ENCODE data around the gene TM4SF4. TPM values are rescaled to one million over a fixed set of nuclear protein-coding genes. Genes with fewer than 3 reads are reported as not detected.

Gene TM4SF4
- total RNA-seq, 5 donors from 2014 or later (not counting 1 experiment from before 2014, with no cell fraction given) = 0.85 to 1.1 (median 0.86) TPM; not detected in 2

GRCh38 chr3:149465351-149465883, 9.1 kb upstream of the TM4SF4 start:
- H3K9me3 ChIP-seq = no peaks in the 10 kb centered on the region
- Mint-ChIP-seq H3K9me3 (no peaks in the 10 kb centered on the region), H3K36me3 (no peaks in the 10 kb centered on the region), H3K4me3 (no peak overlapping the region), H3K4me1 (no peaks in the 10 kb centered on the region), H3K27ac (no peak overlapping the region), H3K27me3 (peaks cover 10% of the 10 kb centered on the region in 2 donors)
- no peak overlapping the region for H3K27ac ChIP-seq (ENCODE audit: low read length)
- 84% methylated on average over 4 of the region's 10 CpGs for WGBS (ENCODE audit: insufficient coverage)
- DNase-seq (no peak), ATAC-seq (replicated peaks in 1 of 4) (no peak)
- no peak overlapping the region for H3K4me3 ChIP-seq (ENCODE audit: control insufficient read depth in 1 of 2, extremely low read depth in 1 of 2, low read length in 1 of 2)
- H3K27me3 ChIP-seq (replicated peaks in 1 of 2; ENCODE audit: control insufficient read depth in 2 of 2, extremely low read depth in 1 of 2, insufficient read depth in 2 of 2, low read length in 1 of 2) = no peaks in the 10 kb centered on the region
- H3K4me1 ChIP-seq (ENCODE audit: control insufficient read depth in 1 of 2, extremely low read depth in 1 of 2, insufficient read depth in 2 of 2, low read length in 2 of 2) = no peaks in the 10 kb centered on the region
- no peaks in the 10 kb centered on the region for H3K36me3 ChIP-seq (ENCODE audit: control insufficient read depth in 2 of 2, extremely low read depth in 1 of 2, insufficient read depth in 1 of 2, low read length in 1 of 2)
- CTCF ChIA-PET = no interaction called here
- POLR2A ChIA-PET = no interaction called here

- no peak overlapping the region for H3K4me3 Mint-ChIP-seq
- H3K9me3 Mint-ChIP-seq = no peaks in the 10 kb centered on the region
- no peaks in the 10 kb centered on the region for H3K36me3 Mint-ChIP-seq
- H3K36me3 ChIP-seq (ENCODE audit: control insufficient read depth in 2 of 2, extremely low read depth in 1 of 2, insufficient read depth in 1 of 2, low read length in 1 of 2) = no peaks in the 10 kb centered on the region
- H3K27me3 Mint-ChIP-seq = peaks cover 10% of the 10 kb centered on the region in 2 donors
- CTCF ChIA-PET = no interaction called here
- ATAC-seq (replicated peaks in 1 of 4) (no peak), DNase-seq (no peak)
- no peaks in the 10 kb centered on the region for H3K4me1 Mint-ChIP-seq
- no peaks in the 10 kb centered on the region for H3K9me3 ChIP-seq
- POLR2A ChIA-PET = no interaction called here
- H3K27ac Mint-ChIP-seq = no peak overlapping the region
- no peaks in the 10 kb centered on the region for H3K27me3 ChIP-seq (replicated peaks in 1 of 2; ENCODE audit: control insufficient read depth in 2 of 2, extremely low read depth in 1 of 2, insufficient read depth in 2 of 2, low read length in 1 of 2)
- H3K4me3 ChIP-seq (ENCODE audit: control insufficient read depth in 1 of 2, extremely low read depth in 1 of 2, low read length in 1 of 2) = no peak overlapping the region
- 100% methylated on average over 1 of the region's 4 CpGs for WGBS (ENCODE audit: insufficient coverage)
- no peaks in the 10 kb centered on the region for H3K4me1 ChIP-seq (ENCODE audit: control insufficient read depth in 1 of 2, extremely low read depth in 1 of 2, insufficient read depth in 2 of 2, low read length in 2 of 2)
- no peak overlapping the region for H3K27ac ChIP-seq (ENCODE audit: low read length)
Measured at GRCh38 chr3:149466192-149466591, 8.3 kb upstream of the TM4SF4 start.

- no peak overlapping the region for H3K27ac Mint-ChIP-seq
- H3K4me1 Mint-ChIP-seq = no peaks in the 10 kb centered on the region
- ChIA-PET POLR2A (no interaction called here), CTCF (interaction anchor here (0.6 to 0.7 kb wide), 2 partner anchors 98 to 101 kb away, joined by 3 read pairs; no protein-coding TSS in a partner anchor)
- WGBS (ENCODE audit: insufficient coverage) = no CpG with 5 or more reads among the region's 2 CpGs
- ATAC-seq (replicated peaks in 1 of 4) (no peak), DNase-seq (no peak)
- no peaks in the 10 kb centered on the region for H3K9me3 Mint-ChIP-seq
- no peaks in the 10 kb centered on the region for H3K4me1 ChIP-seq (ENCODE audit: control insufficient read depth in 1 of 2, extremely low read depth in 1 of 2, insufficient read depth in 2 of 2, low read length in 2 of 2)
- no peaks in the 10 kb centered on the region for H3K9me3 ChIP-seq
- no peak overlapping the region for H3K4me3 ChIP-seq (ENCODE audit: control insufficient read depth in 1 of 2, extremely low read depth in 1 of 2, low read length in 1 of 2)
- no peak overlapping the region for H3K27ac ChIP-seq (ENCODE audit: low read length)
- H3K36me3 Mint-ChIP-seq = no peaks in the 10 kb centered on the region
- H3K4me3 Mint-ChIP-seq = no peak overlapping the region
- H3K36me3 ChIP-seq (ENCODE audit: control insufficient read depth in 2 of 2, extremely low read depth in 1 of 2, insufficient read depth in 1 of 2, low read length in 1 of 2) = no peaks in the 10 kb centered on the region
- H3K27me3 ChIP-seq (replicated peaks in 1 of 2; ENCODE audit: control insufficient read depth in 2 of 2, extremely low read depth in 1 of 2, insufficient read depth in 2 of 2, low read length in 1 of 2) = no peaks in the 10 kb centered on the region
- peaks cover 6 to 10% of the 10 kb centered on the region in 2 donors for H3K27me3 Mint-ChIP-seq
Measured at GRCh38 chr3:149468504-149469212, 5.8 kb upstream of the TM4SF4 start.

- ChIA-PET POLR2A (no interaction called here), CTCF (interaction anchor here in 1 of 2 donors (0.6 kb wide), 1 partner anchor 436 kb away, joined by 9 read pairs; no protein-coding TSS in a partner anchor)
- Histone ChIP-seq H3K4me3 (ENCODE audit: control insufficient read depth in 1 of 2, extremely low read depth in 1 of 2, low read length in 1 of 2) (no peak overlapping the region), H3K36me3 (ENCODE audit: control insufficient read depth in 2 of 2, extremely low read depth in 1 of 2, insufficient read depth in 1 of 2, low read length in 1 of 2) (no peaks in the 10 kb centered on the region), H3K9me3 (no peaks in the 10 kb centered on the region), H3K27ac (ENCODE audit: low read length) (no peak overlapping the region), H3K4me1 (ENCODE audit: control insufficient read depth in 1 of 2, extremely low read depth in 1 of 2, insufficient read depth in 2 of 2, low read length in 2 of 2) (no peaks in the 10 kb centered on the region), H3K27me3 (replicated peaks in 1 of 2; ENCODE audit: control insufficient read depth in 2 of 2, extremely low read depth in 1 of 2, insufficient read depth in 2 of 2, low read length in 1 of 2) (peaks cover 0 to 2% of the 10 kb centered on the region in 2 experiments)
- WGBS (ENCODE audit: insufficient coverage) = 72% methylated on average over 3 of the region's 3 CpGs
- H3K4me3 Mint-ChIP-seq = no peak overlapping the region
- no peaks in the 10 kb centered on the region for H3K9me3 Mint-ChIP-seq
- H3K27me3 Mint-ChIP-seq = peaks cover 3 to 6% of the 10 kb centered on the region in 2 donors
- ATAC-seq (replicated peaks in 1 of 4) = no peak
- no peaks in the 10 kb centered on the region for H3K36me3 Mint-ChIP-seq
- no peaks in the 10 kb centered on the region for H3K4me1 Mint-ChIP-seq
- no peak overlapping the region for H3K27ac Mint-ChIP-seq
- no peak for DNase-seq
Measured at GRCh38 chr3:149470381-149470780, 4.1 kb upstream of the TM4SF4 start.

GRCh38 chr3:149472030-149472797, 2.3 kb upstream of the TM4SF4 start:
- CTCF ChIA-PET = no interaction called here
- H3K4me1 Mint-ChIP-seq = no peaks in the 10 kb centered on the region
- no CpG with 5 or more reads among the region's 2 CpGs for WGBS (ENCODE audit: insufficient coverage)
- no peak overlapping the region for H3K4me3 Mint-ChIP-seq
- Histone ChIP-seq H3K27ac (ENCODE audit: low read length) (no peak overlapping the region), H3K4me3 (ENCODE audit: control insufficient read depth in 1 of 2, extremely low read depth in 1 of 2, low read length in 1 of 2) (no peak overlapping the region), H3K27me3 (replicated peaks in 1 of 2; ENCODE audit: control insufficient read depth in 2 of 2, extremely low read depth in 1 of 2, insufficient read depth in 2 of 2, low read length in 1 of 2) (peaks cover 0 to 11% of the 10 kb centered on the region in 2 experiments), H3K9me3 (no peaks in the 10 kb centered on the region), H3K36me3 (ENCODE audit: control insufficient read depth in 2 of 2, extremely low read depth in 1 of 2, insufficient read depth in 1 of 2, low read length in 1 of 2) (no peaks in the 10 kb centered on the region), H3K4me1 (ENCODE audit: control insufficient read depth in 1 of 2, extremely low read depth in 1 of 2, insufficient read depth in 2 of 2, low read length in 2 of 2) (no peaks in the 10 kb centered on the region)
- H3K9me3 Mint-ChIP-seq = no peaks in the 10 kb centered on the region
- H3K27ac Mint-ChIP-seq = no peak overlapping the region
- peaks cover 3 to 6% of the 10 kb centered on the region in 2 donors for H3K27me3 Mint-ChIP-seq
- no peaks in the 10 kb centered on the region for H3K36me3 Mint-ChIP-seq
- DNase-seq (no peak), ATAC-seq (replicated peaks in 1 of 4) (no peak)
- POLR2A ChIA-PET = no interaction called here

GRCh38 chr3:149473357-149474249, 894 bp upstream of the TM4SF4 start:
- Histone ChIP-seq H3K27me3 (replicated peaks in 1 of 2; ENCODE audit: control insufficient read depth in 2 of 2, extremely low read depth in 1 of 2, insufficient read depth in 2 of 2, low read length in 1 of 2) (peaks cover 0 to 11% of the 10 kb centered on the region in 2 experiments), H3K36me3 (ENCODE audit: control insufficient read depth in 2 of 2, extremely low read depth in 1 of 2, insufficient read depth in 1 of 2, low read length in 1 of 2) (no peaks in the 10 kb centered on the region), H3K4me3 (ENCODE audit: control insufficient read depth in 1 of 2, extremely low read depth in 1 of 2, low read length in 1 of 2) (no peak overlapping the region), H3K9me3 (no peaks in the 10 kb centered on the region), H3K4me1 (ENCODE audit: control insufficient read depth in 1 of 2, extremely low read depth in 1 of 2, insufficient read depth in 2 of 2, low read length in 2 of 2) (no peaks in the 10 kb centered on the region), H3K27ac (ENCODE audit: low read length) (no peak overlapping the region)
- ChIA-PET POLR2A (interaction anchor here in 1 of 2 donors (0.6 kb wide), 1 partner anchor 133 kb away, joined by 4 read pairs; no protein-coding TSS in a partner anchor), CTCF (no interaction called here)
- H3K4me3 Mint-ChIP-seq = no peak overlapping the region
- H3K27ac Mint-ChIP-seq = no peak overlapping the region
- H3K9me3 Mint-ChIP-seq = no peaks in the 10 kb centered on the region
- no peaks in the 10 kb centered on the region for H3K4me1 Mint-ChIP-seq
- 80% methylated on average over 1 of the region's 7 CpGs for WGBS (ENCODE audit: insufficient coverage)
- H3K36me3 Mint-ChIP-seq = no peaks in the 10 kb centered on the region
- DNase-seq (peak in 1 of 35 experiments; percentile 6), ATAC-seq (replicated peaks in 1 of 4) (no peak)
- peaks cover 3 to 6% of the 10 kb centered on the region in 2 donors for H3K27me3 Mint-ChIP-seq

Measured in T-cell (primary cell).